GM18907 (cell line): ENCODE data around the gene EPAS1.

ENCODE experiments used
- ATAC-seq: cut with Tn5 transposase; IDR thresholded peaks from one replicate; pipeline ENCODE4 v1.9.1; 2021; ENCODE audit warnings: mild to moderate bottlenecking, moderate library complexity; ENCODE audit not compliant: unreplicated experiment

EPAS1 gene

GRCh38 chr2:46296840-46297545 is at the start of gene EPAS1:
EPAS1 (plus strand) TSS chr2:46297407; CDS start chr2:46297912, 505 bp downstream.
- ATAC-seq, result peak; percentile 89

- no peak for ATAC-seq
Measured at GRCh38 chr2:46248171-46248570, 49.0 kb upstream of the EPAS1 start.

- no peak for ATAC-seq
Measured at GRCh38 chr2:46249654-46250053, 47.6 kb upstream of the EPAS1 start.

DNA sequence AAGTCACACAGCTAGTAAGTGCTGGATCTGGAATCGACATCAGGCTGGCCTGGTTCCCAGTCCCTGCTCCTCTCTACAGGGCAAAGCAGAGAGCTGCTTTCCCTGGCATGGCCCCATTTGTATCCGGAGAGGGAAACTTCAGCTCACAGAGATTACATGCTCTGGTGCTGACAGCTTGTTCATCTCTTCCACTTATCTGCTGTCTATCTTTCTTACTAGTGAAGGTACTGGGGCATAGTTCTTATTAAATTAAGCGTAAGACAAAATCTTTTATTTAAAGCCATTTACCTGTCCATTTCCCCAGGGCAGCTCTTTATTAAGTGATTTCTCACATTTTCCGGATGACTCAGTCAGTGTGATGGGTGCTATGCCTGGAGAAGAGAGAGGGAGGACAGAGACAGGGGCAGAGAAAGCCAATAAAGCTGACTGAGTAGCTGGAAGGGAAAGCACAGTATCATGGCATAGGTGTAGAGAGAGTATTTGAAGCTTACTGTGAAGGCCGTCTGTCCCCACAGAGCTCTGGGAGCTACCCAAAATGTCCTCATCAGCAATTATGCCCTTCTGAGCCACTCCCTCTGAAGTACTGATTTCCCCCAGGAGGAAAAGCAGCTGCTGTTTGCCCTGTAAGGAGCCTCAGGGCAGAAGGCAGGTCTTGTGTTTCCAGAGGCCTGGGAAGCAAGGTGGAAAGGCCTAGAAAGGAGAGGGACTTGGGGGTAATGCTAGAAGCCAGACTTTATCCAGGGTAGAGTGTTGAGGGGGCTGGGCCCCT is 44.1 kb upstream of the EPAS1 start:
- ATAC-seq, result no peak

DNA sequence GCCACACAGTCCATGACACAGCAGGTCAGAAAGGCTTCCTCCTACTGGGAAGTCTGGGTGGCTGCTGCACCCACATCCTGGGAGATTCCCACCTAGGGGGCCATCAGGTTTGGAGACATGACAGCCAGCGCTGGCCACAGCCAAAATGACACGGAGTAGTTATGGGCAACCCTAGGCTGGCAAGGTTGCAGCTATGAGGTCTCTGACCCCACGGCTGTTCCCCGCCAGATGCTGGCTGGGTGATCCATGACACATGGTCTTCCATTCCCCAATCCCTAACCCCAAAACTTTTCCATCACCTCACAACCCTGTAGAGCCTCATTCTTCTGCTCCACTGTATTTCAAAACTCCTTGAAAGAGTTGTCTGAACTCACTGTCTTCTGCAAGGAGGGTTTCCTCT is 42.7 kb upstream of the EPAS1 start:
- no peak for ATAC-seq

GRCh38 chr2:46256563-46257142 is 40.6 kb upstream of the EPAS1 start:
- ATAC-seq, result no peak

GRCh38 chr2:46257476-46257875 is 39.7 kb upstream of the EPAS1 start:
- no peak for ATAC-seq

DNA sequence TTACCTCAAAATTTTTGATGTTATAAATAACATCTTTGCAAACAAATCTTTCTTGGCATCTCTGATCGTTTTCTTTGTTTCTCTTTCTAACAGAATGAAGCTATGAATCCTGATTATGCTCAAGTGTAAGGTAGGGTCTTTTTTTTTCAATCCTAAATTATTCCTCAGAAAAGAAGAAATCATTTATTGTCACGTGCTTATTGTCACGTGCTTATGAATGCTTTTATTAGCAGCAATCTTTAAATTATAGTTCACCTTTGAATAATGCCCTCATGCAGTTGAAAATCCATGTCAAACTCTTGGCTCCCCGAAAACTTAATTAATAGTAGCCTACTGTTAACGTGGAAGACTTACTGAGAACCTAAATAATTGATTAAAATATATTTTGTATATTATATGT is 39.2 kb upstream of the EPAS1 start:
- ATAC-seq, result no peak

- ATAC-seq, result no peak
Measured at GRCh38 chr2:46258937-46259776, 38.0 kb upstream of the EPAS1 start.

GRCh38 chr2:46259777-46260168 is 37.4 kb upstream of the EPAS1 start:
- ATAC-seq, result no peak

- no peak for ATAC-seq
Measured at GRCh38 chr2:46260305-46260704, 36.9 kb upstream of the EPAS1 start.

GRCh38 chr2:46262248-46262938 is 34.8 kb upstream of the EPAS1 start:
- no peak for ATAC-seq

DNA sequence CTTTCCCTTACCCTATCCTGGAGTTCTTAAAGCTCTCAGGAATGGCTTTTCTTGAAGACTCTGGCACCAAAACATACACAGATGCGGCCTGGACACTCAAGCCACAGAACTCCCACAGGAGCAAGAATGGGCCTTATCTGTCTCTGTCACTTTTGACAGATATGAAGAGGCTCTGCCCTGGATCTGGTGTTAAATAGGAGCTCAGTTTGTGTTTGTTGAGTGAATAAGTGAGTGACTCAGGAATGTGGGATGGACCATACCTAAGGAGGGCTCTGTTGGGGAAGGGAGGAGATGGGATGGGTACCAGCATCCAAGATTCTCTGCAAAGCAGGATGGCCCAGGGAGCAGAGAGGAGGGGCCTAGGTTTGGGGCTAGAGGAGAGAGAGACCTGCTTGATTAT is 33.9 kb upstream of the EPAS1 start:
- ATAC-seq, result no peak

DNA sequence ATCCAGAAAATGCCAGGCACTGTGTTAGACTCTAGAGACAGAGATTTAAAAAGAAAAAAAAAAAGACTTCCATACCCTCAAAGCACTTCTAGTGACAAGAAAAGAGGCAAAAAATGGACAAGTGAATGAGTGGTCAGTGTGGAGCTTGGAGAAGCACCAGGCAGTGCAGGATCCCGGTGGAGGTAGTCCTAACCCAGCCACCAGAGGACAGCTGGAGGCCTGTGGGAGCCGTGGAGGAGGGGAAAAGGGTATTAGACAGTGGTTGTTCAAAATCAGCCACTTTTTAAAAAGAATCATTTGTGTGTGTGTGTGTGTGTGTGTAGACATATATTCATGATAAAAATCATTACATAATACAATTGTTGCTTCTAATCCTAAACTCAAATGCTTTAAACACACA is 32.8 kb upstream of the EPAS1 start:
- no peak for ATAC-seq

DNA sequence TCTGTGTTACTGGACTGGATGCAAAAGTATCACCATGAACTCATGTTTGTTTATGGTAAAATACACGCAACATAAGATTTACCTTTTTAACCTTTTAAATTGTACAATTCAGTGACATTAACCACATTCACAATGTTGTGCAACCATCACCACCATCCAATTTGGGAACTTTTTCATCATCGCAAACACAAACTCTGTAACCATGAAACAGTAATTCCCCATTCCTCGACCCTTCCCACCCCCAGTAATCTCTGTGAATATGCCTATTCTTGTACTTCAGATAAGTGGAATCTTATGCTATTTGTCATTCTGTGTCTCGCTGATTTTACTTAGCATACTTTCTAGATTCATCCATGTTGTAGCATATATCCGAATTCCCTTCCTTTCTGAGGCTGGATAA is 31.1 kb upstream of the EPAS1 start:
- ATAC-seq, result no peak

DNA sequence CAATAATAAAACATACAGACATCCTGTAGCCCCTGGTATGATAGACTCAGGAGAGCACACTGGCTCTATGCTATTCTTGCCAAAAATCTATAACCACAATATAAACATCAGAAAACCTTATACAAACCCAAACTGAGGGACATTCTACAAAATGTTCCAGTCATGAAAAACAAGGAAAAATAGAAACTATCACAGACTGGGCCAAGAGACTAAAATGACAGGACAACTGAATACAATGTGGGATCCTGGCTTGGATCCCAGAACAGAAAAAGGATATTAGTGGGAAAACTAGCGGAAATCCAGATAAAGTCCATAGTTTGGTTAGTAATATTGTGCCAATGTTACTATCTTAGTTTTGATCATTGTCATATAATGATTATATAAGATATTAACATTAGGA is 29.6 kb upstream of the EPAS1 start:
- ATAC-seq, result no peak

DNA sequence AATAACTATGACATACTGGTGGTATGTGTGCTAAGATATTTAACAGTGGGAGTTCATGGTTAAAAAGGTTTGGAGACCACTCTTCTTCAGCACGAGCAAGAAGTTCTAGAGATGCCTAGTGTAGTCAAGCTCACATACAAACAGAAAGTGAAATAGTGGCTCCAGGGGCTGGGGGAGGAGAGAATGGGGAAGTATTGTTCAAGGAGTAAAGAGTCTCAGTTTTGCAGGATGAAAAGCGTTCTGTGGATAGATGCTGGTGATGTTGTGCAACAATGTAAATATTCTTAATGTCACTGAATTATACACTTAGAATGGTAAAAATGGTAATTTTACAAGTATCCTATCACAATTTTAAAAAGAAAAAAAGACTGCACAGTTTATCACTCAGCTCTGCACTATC is 29.0 kb upstream of the EPAS1 start:
- peak; percentile 59 for ATAC-seq

DNA sequence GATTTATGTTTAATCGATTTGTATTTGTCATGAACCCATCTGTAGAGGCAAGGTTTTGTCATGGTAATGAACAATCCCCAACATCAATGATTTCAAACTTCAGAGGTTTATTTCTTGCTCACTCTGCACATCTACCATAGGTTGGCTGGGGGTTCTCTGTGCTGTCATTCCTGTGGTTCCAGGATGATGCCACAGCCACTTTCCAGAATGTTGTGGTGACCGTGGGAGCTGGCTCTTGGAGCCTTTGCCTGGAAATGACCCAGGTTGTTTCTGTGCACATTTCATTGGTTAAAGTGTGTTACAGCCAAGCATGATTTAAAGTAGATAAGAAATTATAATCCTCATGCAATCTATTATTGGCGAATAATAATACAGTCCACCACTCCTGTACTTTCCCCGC is 28.2 kb upstream of the EPAS1 start:
- no peak for ATAC-seq

DNA sequence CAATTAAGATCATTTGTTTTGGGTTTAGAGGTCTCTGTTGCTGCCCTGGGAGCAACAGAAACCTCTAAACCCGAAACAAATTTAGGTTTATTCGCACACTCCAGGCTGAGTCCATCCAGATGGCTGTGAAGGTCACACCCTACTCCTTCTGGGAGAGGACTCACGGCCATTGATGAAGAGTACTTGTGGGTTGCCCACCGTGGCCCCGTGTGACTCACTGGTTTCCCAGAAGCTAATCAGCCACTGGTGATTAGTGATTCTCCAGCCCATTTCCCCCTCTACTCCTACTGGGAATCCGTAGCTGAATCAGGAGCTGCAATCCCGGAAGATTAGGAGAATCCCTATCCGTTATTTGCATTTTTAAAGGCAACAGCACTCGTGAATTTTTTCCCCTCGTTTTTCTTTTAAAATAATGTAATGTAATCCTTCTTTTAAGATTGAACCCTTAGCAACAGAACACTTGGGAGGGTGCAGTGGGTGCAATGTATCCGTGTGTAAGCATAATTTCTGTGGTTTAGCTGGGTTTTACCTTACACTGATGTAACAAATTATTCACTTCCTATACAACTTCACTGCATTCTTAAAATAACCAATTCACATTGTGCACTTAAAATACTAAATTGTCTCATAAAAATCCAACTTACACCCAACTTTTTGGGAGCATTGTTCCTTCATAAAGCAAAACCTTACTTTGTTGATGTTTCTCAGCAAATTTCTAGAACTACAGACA is 27.5 kb upstream of the EPAS1 start:
- ATAC-seq, result no peak

DNA sequence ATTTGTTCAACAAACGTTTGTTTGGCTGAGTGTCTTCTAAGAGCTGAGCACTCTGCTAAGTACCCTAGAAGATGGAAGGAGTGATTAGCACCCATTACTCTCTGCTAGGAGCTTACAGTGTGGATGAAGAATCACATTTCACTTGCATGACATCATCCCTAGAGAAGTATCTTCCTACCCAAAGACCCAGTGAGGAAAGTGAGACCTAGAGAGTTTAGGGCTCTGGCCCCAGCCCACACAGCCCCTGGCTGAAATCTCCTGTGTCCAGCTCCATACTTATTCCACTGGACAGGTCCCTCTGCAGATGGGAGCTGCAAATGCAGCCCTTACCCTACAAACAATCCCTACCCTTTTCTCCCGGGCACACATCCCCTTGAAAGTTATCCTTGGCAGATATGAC is 26.8 kb upstream of the EPAS1 start:
- ATAC-seq, result no peak
